Measurements from ENCODE around the gene PCDH11Y.
"Not testable (repeated sequence)": the region's sequence is repeated elsewhere in the genome, so short reads cannot be mapped to it uniquely, and the experiment has no call there.

The PCDH11Y gene

GRCh38 chrY:5000057-5000456, at the start of gene PCDH11Y:
Gene PCDH11Y, plus strand, starts transcription at chrY:5000296. Its CDS starts 56,804 bp downstream, at chrY:5057100.
- H3K4me1 ChIP-seq (ENCODE audit: control insufficient read depth, insufficient read depth, low read length, unreplicated experiment); H3K27ac ChIP-seq (ENCODE audit: low read depth, low read length); H3K27me3 ChIP-seq (ENCODE audit: insufficient read depth, low read length); H2AFZ ChIP-seq (ENCODE audit: low read length, unreplicated experiment); H3K4me3 ChIP-seq (ENCODE audit: low read depth, low read length); H3K36me3 ChIP-seq (ENCODE audit: insufficient read depth, low read length); H3K79me2 ChIP-seq (ENCODE audit: control insufficient read depth, insufficient read depth, low read length, unreplicated experiment): not testable (repeated sequence)

- not testable (repeated sequence) for H3K4me1 ChIP-seq (ENCODE audit: control insufficient read depth, insufficient read depth, low read length, unreplicated experiment); H3K79me2 ChIP-seq (ENCODE audit: control insufficient read depth, insufficient read depth, low read length, unreplicated experiment); H3K27ac ChIP-seq (ENCODE audit: low read depth, low read length); H2AFZ ChIP-seq (ENCODE audit: low read length, unreplicated experiment); H3K4me3 ChIP-seq (ENCODE audit: low read depth, low read length); H3K27me3 ChIP-seq (ENCODE audit: insufficient read depth, low read length); H3K36me3 ChIP-seq (ENCODE audit: insufficient read depth, low read length)
These were observed 32.2 kb upstream of the PCDH11Y start for GRCh38 chrY:4967894-4968293.

GRCh38 chrY:4991743-4992400, 8.2 kb upstream of the PCDH11Y start:
- not testable (repeated sequence) for H3K4me1 ChIP-seq (ENCODE audit: control insufficient read depth, insufficient read depth, low read length, unreplicated experiment); H3K27ac ChIP-seq (ENCODE audit: low read depth, low read length); H2AFZ ChIP-seq (ENCODE audit: low read length, unreplicated experiment); H3K27me3 ChIP-seq (ENCODE audit: insufficient read depth, low read length); H3K79me2 ChIP-seq (ENCODE audit: control insufficient read depth, insufficient read depth, low read length, unreplicated experiment); H3K36me3 ChIP-seq (ENCODE audit: insufficient read depth, low read length); H3K4me3 ChIP-seq (ENCODE audit: low read depth, low read length)

GRCh38 chrY:4994892-4995291, 5.2 kb upstream of the PCDH11Y start:
- H2AFZ ChIP-seq (ENCODE audit: low read length, unreplicated experiment); H3K4me3 ChIP-seq (ENCODE audit: low read depth, low read length); H3K36me3 ChIP-seq (ENCODE audit: insufficient read depth, low read length); H3K27ac ChIP-seq (ENCODE audit: low read depth, low read length); H3K79me2 ChIP-seq (ENCODE audit: control insufficient read depth, insufficient read depth, low read length, unreplicated experiment); H3K27me3 ChIP-seq (ENCODE audit: insufficient read depth, low read length); H3K4me1 ChIP-seq (ENCODE audit: control insufficient read depth, insufficient read depth, low read length, unreplicated experiment): not testable (repeated sequence)

- not testable (repeated sequence) for H3K79me2 ChIP-seq (ENCODE audit: control insufficient read depth, insufficient read depth, low read length, unreplicated experiment); H3K27me3 ChIP-seq (ENCODE audit: insufficient read depth, low read length)
These were observed 2.5 kb downstream of the PCDH11Y start for GRCh38 chrY:5002476-5003184.

GRCh38 chrY:5038972-5039523, 39.0 kb downstream of the PCDH11Y start:
- not testable (repeated sequence) for H2AFZ ChIP-seq (ENCODE audit: low read length, unreplicated experiment); H3K27ac ChIP-seq (ENCODE audit: low read depth, low read length); H3K79me2 ChIP-seq (ENCODE audit: control insufficient read depth, insufficient read depth, low read length, unreplicated experiment); H3K4me3 ChIP-seq (ENCODE audit: low read depth, low read length); H3K36me3 ChIP-seq (ENCODE audit: insufficient read depth, low read length); H3K27me3 ChIP-seq (ENCODE audit: insufficient read depth, low read length); H3K4me1 ChIP-seq (ENCODE audit: control insufficient read depth, insufficient read depth, low read length, unreplicated experiment)

More at GRCh38 chrY:5002476-5003184, 2.5 kb downstream of the PCDH11Y start:
- not testable (repeated sequence) for H3K4me3 ChIP-seq (ENCODE audit: low read depth, low read length); H3K27ac ChIP-seq (ENCODE audit: low read depth, low read length); H3K4me1 ChIP-seq (ENCODE audit: control insufficient read depth, insufficient read depth, low read length, unreplicated experiment); H2AFZ ChIP-seq (ENCODE audit: low read length, unreplicated experiment); H3K36me3 ChIP-seq (ENCODE audit: insufficient read depth, low read length)

- not testable (repeated sequence) for H3K4me1 ChIP-seq (ENCODE audit: control insufficient read depth, insufficient read depth, low read length, unreplicated experiment); H2AFZ ChIP-seq (ENCODE audit: low read length, unreplicated experiment); H3K27ac ChIP-seq (ENCODE audit: low read depth, low read length); H3K4me3 ChIP-seq (ENCODE audit: low read depth, low read length); H3K79me2 ChIP-seq (ENCODE audit: control insufficient read depth, insufficient read depth, low read length, unreplicated experiment); H3K27me3 ChIP-seq (ENCODE audit: insufficient read depth, low read length); H3K36me3 ChIP-seq (ENCODE audit: insufficient read depth, low read length)
These were observed 82.9 kb downstream of the PCDH11Y start for GRCh38 chrY:5083017-5083416.

GRCh38 chrY:5182998-5183397, 182.9 kb downstream of the PCDH11Y start:
- not testable (repeated sequence) for H3K4me1 ChIP-seq (ENCODE audit: control insufficient read depth, insufficient read depth, low read length, unreplicated experiment); H3K4me3 ChIP-seq (ENCODE audit: low read depth, low read length); H3K27ac ChIP-seq (ENCODE audit: low read depth, low read length); H3K27me3 ChIP-seq (ENCODE audit: insufficient read depth, low read length); H3K79me2 ChIP-seq (ENCODE audit: control insufficient read depth, insufficient read depth, low read length, unreplicated experiment); H2AFZ ChIP-seq (ENCODE audit: low read length, unreplicated experiment); H3K36me3 ChIP-seq (ENCODE audit: insufficient read depth, low read length)

- H3K27ac ChIP-seq (ENCODE audit: low read depth, low read length); H3K79me2 ChIP-seq (ENCODE audit: control insufficient read depth, insufficient read depth, low read length, unreplicated experiment); H3K4me1 ChIP-seq (ENCODE audit: control insufficient read depth, insufficient read depth, low read length, unreplicated experiment); H3K36me3 ChIP-seq (ENCODE audit: insufficient read depth, low read length); H2AFZ ChIP-seq (ENCODE audit: low read length, unreplicated experiment); H3K27me3 ChIP-seq (ENCODE audit: insufficient read depth, low read length); H3K4me3 ChIP-seq (ENCODE audit: low read depth, low read length): not testable (repeated sequence)
These were observed 215.0 kb downstream of the PCDH11Y start for GRCh38 chrY:5215116-5215515.

- H3K79me2 ChIP-seq (ENCODE audit: control insufficient read depth, insufficient read depth, low read length, unreplicated experiment); H3K27ac ChIP-seq (ENCODE audit: low read depth, low read length); H2AFZ ChIP-seq (ENCODE audit: low read length, unreplicated experiment); H3K36me3 ChIP-seq (ENCODE audit: insufficient read depth, low read length); H3K27me3 ChIP-seq (ENCODE audit: insufficient read depth, low read length); H3K4me3 ChIP-seq (ENCODE audit: low read depth, low read length); H3K4me1 ChIP-seq (ENCODE audit: control insufficient read depth, insufficient read depth, low read length, unreplicated experiment): not testable (repeated sequence)
These were observed 324.8 kb downstream of the PCDH11Y start for GRCh38 chrY:5324931-5325330.

- H3K4me3 ChIP-seq (ENCODE audit: low read depth, low read length); H2AFZ ChIP-seq (ENCODE audit: low read length, unreplicated experiment); H3K4me1 ChIP-seq (ENCODE audit: control insufficient read depth, insufficient read depth, low read length, unreplicated experiment); H3K27ac ChIP-seq (ENCODE audit: low read depth, low read length); H3K36me3 ChIP-seq (ENCODE audit: insufficient read depth, low read length); H3K27me3 ChIP-seq (ENCODE audit: insufficient read depth, low read length); H3K79me2 ChIP-seq (ENCODE audit: control insufficient read depth, insufficient read depth, low read length, unreplicated experiment): not testable (repeated sequence)
These were observed 342.1 kb downstream of the PCDH11Y start for GRCh38 chrY:5342220-5342619.
